HG02973 (cell line): ENCODE results near the gene CCDC185.

Experiments
- ATAC-seq: cut with Tn5 transposase; IDR thresholded peaks from one replicate; pipeline ENCODE4 v1.9.1; 2021; ENCODE audit warnings: moderate library complexity; ENCODE audit not compliant: unreplicated experiment

The CCDC185 gene

DNA sequence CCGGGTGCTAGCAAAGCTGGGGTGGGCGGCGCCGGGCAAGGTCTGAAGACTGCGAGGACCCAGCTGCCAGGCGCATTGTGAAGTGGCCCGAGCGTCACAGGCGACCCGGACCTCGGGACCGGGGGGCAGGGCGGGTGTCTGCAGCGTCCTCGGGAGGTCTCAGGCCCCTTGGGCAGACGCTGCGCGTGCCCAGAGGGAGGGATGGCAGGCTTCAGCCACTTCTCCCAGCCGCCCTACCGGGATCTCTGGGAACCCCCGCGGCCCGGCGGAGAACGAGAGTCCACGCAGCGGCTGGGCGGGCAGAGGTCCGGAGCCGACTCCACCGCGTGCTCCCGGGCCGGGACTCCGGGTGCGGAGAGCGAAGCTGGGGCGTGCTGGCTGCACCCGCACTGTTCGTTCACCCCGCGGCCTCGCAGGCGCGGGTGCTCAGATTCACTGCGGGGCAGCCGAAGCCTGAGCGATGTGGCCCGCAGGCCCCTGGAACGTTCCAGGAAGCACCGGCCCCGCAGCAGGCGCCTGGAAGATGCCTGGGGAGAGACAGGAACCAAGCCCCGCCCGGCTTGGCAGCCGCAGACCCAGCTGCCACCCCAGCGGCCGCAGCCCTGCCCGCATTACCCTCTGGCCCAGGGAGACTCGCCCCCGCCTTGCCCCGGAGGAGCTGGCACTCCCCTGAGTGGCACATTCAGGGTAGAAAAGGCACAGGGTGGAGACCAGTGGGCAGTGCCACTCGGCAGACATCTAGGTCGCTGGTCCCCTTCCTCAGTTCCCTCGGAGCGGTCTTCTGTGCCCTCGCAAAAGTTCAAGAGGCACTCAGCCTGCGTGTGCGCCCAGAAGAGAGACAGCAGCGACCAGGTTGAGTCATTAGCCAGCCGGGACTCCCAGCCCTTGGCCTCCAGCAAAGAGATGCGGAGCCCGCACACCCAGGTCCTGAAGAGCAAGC, at the start of gene CCDC185:
Gene CCDC185, plus strand, starts transcription at position 141 of the 940 bp plus-strand sequence. Its CDS starts 61 bp downstream, at position 202.
- ATAC-seq = no peak

DNA sequence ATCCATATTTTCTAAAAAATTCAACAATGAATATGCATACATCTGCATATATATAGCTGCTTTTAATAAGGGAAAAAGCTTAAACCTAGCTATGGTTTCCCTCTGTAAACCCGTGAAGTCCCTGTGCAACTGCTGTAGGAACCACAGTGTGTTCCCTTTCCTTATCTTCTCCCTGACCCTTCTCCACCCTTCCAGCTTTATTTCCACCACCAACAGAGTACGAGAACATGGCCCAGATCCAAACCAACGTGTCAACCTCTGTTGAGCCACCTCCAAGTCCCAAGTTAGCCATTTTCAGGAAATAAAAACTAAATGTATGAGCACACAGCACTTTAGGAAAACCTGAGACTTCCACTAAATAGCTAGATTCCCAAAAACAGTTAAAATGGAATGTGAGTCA, 49.5 kb upstream of the CCDC185 start:
- no peak for ATAC-seq

DNA sequence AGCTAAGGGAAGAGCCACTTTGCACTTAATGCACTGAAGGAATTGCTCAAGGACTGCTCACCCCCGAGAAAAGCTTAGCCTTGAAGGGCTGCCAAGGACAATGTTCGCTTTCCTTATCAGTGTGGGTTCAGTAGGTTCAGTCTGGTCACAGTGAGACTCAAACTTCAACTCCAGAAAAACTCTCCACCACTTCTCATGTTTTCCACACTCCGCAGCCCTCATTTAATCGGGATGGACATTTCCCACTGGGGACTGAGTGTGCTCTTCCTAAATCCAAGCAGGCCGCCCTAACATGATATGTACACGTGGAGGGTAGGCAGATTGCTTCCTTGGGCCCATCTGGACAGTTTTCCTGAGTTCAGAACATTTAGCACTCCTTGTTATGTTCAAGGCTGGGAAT, 48.7 kb upstream of the CCDC185 start:
- no peak for ATAC-seq

DNA sequence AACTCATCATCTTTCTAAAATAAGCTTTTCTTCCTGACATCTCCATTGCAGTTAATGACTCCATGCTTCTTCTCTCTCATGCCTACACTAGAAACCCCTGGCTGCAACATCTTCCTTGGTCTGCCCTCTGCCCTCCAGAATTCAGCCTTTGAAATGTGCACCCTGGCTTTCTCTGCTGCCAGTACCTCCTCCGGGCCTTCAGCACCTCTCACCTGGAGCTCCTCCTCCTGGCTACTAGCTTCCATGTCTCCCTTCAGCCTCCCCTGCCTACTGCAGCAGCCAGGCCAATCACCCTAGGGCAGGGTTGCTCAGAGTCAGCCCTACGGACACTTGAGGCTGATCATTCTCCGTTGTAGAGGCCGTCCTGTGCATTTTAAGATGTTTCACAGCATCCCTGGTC, 47.5 kb upstream of the CCDC185 start:
- ATAC-seq = no peak

DNA sequence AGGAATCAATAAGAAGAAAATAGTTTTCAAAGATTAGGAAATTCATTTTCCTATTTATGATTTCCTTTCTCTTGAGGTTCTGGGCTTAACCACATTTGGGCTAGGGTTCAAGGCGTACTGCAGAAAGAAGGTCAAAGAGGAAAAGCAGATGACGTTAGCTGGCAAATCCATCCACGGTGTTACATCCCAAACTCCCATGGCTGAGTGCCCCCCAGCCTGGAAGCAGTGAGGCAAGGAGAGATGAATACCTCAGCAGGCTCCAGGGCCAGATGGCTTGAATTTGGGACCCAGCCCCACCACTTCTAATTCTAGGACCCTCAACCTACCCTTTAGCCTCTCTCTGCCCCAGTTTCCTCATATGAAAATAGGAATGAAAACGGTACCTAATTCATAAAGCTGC, 46.9 kb upstream of the CCDC185 start:
- no peak for ATAC-seq

DNA sequence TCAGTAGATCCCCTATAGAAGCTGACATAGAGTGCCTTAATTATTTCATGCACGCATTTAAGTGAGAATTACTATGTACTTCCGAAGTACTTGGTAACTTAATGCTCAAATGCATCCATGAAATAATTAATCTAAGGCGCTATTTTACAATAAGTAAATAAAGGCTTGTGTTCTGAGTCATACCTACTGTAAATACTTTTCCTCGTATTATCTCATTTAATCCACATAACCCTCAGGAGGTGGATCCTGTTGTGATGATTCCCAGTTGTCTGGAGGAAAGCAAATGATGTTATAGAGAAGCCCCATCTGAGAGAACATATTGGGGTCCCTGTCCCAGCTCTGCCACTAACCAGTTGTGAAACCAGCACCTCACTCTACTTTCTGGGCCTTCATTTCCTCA, 45.6 kb upstream of the CCDC185 start:
- ATAC-seq = no peak

DNA sequence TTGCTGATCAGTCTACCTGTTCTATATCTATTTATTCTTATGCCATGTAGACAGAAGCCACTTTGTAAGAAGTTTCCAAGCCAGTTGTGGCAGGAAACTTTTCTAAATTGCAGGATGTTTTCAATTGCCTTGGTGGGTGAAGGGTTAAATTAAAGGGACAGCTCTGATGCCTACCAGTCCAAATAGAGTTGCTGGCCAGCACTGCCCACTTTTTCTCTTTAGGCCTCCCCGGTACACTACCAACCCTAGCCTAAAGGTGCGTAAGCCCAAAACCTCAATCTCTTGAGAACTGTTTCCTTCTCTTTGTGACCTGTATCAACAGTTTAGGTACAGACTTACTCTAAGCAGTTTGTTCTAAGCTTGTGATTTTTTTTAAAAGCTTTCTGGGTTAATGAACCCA, 44.8 kb upstream of the CCDC185 start:
- ATAC-seq = no peak

DNA sequence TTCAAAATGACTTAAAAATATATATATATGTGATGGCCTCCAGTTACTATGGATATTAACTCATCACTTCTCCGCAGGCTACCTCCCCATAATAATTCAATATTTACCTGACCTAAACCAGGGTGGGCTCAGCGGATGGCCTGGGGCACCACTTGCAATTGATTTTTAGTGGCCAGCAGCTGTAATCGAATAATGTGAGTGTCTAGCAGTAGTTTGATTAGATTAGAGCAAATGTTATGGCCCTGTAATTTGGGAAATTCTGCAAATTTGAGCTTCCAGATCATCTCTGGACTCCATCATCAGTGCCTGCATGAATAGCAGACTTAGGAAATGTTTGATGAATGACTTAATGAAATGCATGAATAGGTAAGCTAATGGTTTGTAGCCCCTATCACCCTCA, 44.0 kb upstream of the CCDC185 start:
- no peak for ATAC-seq

DNA sequence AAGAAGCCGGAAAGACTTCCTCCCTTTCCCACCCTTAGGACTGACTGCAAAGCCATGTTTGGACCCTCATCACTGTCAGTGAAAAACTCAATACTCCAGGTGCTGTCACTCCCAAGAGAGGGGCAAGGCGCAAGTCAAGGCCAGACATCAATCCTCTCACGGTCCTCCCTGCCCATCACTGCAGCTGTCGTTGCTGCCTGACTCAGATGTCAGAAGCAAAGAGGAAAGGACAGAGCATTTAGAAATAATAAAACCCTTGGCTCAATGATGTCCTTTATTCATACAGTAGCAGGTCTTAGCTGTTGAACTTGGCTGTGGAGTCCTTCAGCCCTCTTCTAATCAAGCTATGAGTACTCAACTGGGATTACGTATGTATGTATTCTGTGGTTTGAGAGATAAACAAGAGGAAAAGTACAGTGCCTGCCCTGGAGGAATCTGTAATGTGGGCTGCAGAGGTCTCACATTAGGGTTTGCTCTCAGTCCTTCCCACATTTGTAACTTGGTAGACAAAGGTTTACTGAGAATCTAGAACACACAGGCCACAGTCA, 42.8 kb upstream of the CCDC185 start:
- no peak for ATAC-seq

DNA sequence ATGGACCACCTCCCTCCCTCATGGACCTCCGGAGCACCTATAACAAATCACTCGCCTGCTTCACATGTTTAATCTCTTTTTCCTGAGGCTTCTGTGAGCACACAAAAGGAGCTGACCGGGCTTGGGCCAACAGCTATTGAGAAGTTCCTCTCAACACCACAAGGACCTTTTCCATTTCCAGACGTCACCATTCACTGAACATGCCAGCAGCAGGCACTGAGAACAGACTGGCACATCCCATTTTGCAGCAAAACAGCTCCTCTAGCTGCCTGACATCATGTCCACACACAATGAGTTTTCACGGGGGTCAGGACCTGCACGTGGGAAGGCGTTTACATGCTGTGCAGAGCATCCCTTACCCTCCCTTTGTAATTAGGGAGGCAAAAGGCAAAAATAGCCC, 40.3 kb upstream of the CCDC185 start:
- ATAC-seq = no peak

DNA sequence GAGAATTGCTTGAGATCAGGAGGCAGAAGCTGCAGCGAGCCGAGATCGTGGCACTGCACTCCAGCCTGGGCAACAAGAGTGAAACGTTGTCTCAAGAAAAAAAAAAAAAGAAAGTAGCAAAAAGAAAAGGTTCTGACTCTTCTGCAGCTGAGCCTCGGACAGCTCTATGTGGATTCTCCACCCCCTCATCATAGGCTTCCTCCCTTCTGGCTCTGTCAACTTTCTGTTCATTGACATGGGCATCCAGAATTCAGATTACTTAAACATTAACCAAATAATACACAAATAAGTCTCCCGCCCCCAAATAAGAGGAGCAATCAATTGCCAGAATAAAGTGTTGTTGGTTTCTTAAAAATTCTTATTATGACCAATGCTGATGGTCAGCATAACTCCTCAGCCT, 39.3 kb upstream of the CCDC185 start:
- no peak for ATAC-seq

DNA sequence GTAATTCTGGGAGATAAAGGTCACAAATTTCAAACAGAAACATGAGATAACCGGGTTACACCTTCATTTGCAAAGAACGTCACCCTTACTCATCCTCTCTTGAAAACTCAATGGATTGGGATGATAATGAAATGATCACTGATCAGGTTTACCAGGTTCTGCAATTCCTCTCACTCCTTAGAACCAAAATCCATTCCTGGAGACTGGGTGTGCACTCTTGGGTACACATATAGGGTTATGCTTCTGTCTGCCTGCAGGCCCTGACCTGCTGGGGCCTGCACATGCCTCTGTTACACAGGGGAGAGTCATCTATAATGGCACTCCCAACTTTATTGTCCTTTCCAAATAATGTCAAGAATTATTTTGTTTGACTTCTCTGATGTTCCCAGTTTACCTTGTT, 37.5 kb upstream of the CCDC185 start:
- no peak for ATAC-seq

DNA sequence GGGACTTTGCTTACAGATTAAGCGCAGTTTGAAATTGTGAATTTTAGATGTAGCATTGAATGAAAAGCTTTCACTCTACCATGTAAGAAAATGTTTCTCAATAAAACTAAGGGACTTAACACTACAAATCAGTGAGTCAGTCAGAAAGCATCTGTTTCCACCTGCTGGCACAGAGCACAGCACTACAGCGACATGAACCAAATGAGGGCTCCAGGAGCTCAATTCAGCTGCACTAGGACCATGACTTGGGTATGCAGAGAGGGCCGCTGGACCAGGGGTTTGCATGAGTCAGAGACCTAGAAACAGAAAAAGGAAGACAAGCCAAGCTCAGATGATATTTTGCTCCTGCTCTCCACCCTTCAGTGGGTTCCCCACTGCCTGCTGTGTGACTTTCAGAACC, 34.4 kb upstream of the CCDC185 start:
- ATAC-seq = no peak

DNA sequence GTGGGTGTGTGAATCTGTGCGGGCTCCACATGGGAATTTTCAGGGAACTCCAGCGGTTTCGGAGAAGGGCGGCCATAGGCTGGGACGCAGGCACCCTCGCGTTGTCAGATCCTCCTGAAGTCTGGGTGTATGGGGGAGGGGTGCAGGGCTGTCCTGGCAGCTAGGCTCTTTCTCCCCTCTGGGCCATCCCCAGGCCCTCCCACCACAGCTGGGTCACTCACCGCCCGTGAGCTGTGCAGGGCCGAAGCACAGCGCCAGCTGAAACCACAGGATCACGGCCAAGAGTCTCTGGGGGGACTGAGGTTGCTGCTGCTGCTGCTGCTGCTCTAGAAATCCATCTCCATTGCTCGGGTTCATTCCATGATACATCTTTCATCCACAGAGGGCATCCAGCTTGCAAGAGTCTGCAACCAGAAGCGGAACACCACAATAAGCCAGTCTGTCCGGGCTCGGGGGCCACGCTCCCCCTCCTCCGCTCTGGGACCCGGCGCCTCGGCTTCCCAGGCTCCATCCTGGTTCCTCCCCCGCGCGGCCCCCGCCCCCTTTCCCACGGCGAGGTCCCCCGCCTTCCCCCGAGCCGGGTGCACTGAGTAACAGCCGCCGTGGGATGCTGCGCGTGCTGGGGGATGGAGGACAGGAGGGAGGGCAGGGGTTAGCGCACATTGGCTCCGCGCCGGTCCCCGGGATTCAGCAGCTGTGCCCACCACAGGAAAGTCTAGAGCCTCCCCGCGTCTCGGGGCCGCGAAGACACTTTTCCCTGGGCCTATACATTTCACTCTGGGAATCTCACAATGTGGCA, 30.0 kb upstream of the CCDC185 start:
- ATAC-seq = no peak

DNA sequence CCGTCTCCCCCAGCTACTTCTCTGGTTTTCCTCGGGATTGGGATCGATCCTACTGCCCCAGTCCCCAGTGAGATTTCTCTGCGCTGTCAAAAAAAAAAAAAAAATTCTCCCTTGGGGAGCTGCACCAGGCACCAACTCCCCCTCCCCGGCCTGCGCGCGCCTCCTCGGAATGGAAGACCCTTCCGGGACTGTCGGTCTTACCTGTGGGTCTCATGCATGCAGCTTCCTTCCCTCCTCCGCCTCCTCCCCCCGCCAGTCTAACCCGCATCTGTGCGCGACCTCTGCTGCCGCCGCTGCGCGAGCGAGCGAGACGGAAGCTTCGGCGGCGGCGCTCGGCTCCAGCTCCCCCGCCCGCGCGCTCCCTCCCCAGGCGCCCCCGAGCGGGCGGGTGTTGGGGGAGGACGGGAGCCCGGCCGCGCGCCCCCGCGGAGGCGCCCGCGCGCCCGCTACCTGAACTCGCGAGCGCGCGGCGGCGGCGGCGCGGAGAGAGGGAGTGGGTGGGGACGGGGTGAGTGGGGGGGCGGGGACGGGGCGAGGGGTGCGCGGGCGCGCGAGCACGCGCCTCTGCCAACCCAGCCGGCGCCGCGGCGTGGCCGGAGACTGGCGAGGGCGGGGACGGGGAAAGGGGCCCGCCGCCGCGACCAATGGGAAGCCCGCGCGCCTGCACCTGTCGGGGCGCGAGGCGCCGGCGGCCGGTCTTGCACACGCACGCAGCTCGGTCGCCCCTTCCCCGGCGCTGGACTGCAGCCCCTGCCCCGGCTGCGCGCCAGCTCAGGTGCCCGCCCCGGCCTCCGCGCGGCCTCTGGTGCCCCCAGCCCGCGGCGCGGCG, 29.1 kb upstream of the CCDC185 start, which contains the start of gene SUSD4:
Gene SUSD4, minus strand, starts transcription at position 321 of the 829 bp plus-strand sequence. CDS start 751 bp downstream, outside the sequence.
- ATAC-seq = no peak

DNA sequence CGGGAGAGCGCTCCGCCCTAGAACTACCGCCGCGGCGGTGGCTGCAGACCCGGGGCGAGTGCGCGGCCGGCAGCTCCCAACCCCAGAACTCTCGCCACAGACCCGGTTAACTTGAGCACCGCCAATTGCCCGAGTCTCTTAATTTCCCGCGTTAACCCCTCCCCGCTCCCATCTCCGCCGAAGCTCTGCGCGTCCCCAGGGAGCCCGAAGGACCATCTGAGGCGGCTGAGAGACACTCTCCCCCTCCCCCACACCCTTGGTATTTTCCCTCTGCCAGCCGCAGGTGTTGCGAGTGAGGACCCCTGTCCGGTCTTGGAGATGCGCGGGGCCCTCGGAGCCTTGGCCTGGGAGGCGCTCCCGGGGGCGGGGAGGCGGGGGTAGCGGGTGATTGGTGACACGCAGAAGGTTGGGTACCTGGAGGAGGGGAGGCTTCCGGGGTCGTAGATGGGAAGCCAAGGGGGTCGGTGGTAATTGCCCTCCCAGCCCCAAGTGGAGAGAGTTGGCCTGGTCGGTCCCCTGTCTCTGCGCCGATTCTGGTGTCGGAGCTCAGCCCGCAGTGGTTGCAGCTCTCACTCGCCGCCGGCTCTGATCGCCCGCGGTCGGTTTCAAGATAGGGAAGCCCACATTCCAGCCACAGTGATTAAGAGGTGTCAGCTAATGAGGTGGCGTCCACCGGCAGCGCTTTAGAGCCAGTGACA, 28.4 kb upstream of the CCDC185 start:
- no peak for ATAC-seq

DNA sequence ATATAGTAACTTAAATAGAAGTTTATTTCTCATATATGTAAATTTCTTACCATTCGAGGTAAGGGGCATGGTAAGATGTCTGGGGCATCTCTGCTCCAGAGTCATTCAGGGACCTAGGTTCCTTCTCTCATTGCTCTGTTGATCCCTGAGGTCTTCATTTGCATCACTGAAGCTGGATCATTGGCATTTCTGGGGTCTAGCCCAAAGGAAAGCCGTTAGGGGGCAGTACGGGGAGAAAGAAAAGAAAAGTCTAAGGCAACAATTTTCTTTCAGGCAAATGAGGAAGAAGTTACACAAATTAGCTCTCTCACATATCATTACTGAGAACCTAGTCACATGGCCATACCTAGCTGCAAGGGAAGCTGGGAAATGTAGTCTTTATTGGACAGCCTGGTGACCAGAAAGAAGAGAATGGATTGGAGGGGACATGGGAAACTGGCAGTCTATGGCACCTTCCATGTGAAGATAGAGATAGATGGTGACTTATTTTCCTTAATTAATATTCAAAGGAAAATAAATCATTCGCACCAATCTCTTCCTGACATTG, 19.1 kb upstream of the CCDC185 start:
- no peak for ATAC-seq

DNA sequence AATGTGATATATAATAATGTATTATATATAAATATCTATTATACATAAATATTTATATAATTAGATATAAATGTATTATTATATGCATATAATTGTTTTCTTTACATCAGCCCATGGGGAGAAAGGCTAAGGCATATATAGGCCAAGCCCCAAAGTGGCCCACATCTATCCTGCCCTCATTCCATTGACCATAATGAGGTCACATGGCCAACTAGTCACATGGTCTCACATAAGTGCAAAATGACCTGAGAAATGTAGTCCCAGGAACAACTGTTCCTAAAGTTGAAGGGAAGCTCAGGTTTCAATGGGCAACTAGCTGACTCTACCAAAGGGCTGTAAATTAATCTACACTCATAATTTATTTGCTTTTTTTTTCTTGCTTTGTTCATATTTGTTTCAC, 14.5 kb upstream of the CCDC185 start:
- no peak for ATAC-seq

DNA sequence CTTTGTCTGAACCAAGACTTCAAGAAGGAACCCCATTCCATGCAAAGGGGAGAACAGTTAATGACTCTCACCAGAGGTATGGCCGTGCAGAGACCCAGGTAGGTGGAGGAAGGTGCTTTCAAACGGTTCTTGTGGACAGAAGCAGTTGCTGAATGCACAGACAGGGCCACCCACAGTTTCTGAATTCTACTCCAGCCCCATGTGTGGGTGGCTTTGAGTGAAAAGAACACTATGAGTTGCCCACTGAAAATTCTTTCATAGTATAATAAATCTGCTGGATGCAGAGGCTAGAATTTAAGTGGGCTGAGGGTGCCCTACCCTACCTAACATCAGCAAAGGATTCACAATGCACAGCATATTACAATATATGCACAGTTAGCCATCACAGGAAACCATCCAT, 7.2 kb upstream of the CCDC185 start:
- no peak for ATAC-seq

DNA sequence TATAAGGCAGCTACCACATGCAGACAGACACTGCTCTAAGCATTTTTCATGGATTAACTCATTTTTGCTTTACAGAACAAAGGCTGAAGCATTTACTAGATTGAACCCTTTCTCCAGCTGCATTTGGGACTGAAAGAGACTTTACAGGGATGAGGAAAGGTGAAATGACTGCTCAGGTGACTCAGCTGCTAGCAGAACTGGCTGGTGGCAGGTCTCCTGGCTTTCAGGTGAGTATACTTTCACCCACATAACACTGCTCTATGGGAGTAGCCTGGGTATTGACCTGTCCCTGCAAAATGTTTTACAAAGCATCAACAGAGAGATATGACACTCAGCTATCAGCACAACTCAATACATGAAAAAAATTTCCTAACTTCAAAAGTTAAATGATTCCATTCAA, 2.6 kb upstream of the CCDC185 start:
- no peak for ATAC-seq
